ENCODE measurements around the gene PRPF38B. TPM values are rescaled to one million over a fixed set of nuclear protein-coding genes. Genes with fewer than 3 reads are reported as not detected.
A peak's percentile ranks its signal among the peaks of the same experiment; 100 is the strongest.

The PRPF38B gene
- total and polyA plus RNA-seq, 9 of the 15 experiments (the other 6 are each of a cell fraction or from before 2014, with no cell fraction given), result 25.3 to 85.5 (median 66.4) TPM

DNA sequence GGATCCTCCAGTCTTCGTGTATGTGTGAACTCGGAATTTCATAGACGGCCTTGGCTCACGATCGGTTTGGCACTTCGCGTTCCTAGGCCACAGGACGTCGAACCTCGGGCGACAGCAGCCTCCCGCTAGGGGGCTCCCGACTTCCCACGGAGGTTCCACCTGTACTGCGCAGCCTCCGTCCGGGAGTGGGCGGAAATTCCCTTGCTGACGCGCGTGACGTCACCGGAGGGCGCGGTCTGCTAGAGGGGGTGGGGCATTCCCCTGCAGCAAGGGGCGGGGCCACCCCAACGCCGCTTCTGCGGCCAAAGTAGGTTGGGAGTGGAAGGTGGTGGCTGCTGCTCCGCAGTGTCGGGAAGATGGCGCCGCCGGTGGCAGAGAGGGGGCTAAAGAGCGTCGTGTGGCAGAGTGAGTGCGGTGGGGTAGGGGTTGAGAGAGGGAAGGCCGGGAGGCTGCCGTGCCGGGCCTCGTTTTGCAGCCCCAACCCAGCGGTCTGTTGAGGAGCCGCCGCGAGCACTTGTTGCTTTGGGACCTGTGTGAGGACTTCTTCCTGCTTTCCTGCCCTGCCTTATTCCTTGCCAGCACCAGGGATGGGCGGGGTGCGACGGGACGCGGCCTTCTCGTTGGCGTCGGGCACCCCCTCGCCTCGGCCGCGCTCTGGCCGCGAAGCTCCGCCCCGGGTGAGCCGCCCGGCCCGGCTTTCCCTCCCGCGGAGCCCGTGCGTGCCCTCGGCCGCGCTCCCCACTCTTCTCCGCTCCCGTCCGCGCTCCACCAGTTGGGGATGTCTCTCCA lies 54.5 kb downstream of the PRPF38B start, which contains the start of gene STXBP3 (continued):
- TF ChIP-seq ZNF311 (CRISPR knock-in tag; IDR thresholded peaks at IDR 0.05) (no peak; the same call in 1 of the 2 replicates), ZNF12 (CRISPR knock-in tag; IDR thresholded peaks at IDR 0.05) (peak; percentile 81; the same call in 1 of the 2 replicates), HDGF (IDR thresholded peaks at IDR 0.05) (no peak), YBX1 (IDR thresholded peaks at IDR 0.05) (no peak), RFX5 (IDR thresholded peaks at IDR 0.05; ENCODE audit: low read depth, low read length) (peak; percentile 74; the same call in 1 of the 2 replicates), ZNF133 (CRISPR knock-in tag; IDR thresholded peaks at IDR 0.05) (no peak), SMAD2 (IDR thresholded peaks at IDR 0.05; ENCODE audit: low read depth, low read length) (no peak), KAT7 (CRISPR knock-in tag; IDR thresholded peaks at IDR 0.05; ENCODE audit: borderline replicate concordance) (no peak; the same call in 1 of the 2 replicates)
- TF ChIP-seq, protein P1, sequence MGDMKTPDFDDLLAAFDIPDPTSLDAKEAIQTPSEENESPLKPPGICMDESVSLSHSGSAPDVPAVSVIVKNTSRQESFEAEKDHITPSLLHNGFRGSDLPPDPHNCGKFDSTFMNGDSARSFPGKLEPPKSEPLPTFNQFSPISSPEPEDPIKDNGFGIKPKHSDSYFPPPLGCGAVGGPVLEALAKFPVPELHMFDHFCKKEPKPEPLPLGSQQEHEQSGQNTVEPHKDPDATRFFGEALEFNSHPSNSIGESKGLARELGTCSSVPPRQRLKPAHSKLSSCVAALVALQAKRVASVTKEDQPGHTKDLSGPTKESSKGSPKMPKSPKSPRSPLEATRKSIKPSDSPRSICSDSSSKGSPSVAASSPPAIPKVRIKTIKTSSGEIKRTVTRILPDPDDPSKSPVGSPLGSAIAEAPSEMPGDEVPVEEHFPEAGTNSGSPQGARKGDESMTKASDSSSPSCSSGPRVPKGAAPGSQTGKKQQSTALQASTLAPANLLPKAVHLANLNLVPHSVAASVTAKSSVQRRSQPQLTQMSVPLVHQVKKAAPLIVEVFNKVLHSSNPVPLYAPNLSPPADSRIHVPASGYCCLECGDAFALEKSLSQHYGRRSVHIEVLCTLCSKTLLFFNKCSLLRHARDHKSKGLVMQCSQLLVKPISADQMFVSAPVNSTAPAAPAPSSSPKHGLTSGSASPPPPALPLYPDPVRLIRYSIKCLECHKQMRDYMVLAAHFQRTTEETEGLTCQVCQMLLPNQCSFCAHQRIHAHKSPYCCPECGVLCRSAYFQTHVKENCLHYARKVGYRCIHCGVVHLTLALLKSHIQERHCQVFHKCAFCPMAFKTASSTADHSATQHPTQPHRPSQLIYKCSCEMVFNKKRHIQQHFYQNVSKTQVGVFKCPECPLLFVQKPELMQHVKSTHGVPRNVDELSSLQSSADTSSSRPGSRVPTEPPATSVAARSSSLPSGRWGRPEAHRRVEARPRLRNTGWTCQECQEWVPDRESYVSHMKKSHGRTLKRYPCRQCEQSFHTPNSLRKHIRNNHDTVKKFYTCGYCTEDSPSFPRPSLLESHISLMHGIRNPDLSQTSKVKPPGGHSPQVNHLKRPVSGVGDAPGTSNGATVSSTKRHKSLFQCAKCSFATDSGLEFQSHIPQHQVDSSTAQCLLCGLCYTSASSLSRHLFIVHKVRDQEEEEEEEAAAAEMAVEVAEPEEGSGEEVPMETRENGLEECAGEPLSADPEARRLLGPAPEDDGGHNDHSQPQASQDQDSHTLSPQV (IDR thresholded peaks at IDR 0.05), result peak; percentile 90
- TF ChIP-seq, protein P2, sequence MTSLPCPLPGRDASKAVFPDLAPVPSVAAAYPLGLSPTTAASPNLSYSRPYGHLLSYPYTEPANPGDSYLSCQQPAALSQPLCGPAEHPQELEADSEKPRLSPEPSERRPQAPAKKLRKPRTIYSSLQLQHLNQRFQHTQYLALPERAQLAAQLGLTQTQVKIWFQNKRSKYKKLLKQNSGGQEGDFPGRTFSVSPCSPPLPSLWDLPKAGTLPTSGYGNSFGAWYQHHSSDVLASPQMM (CRISPR knock-in tag; IDR thresholded peaks at IDR 0.05), result no peak
- TF ChIP-seq, protein P3, sequence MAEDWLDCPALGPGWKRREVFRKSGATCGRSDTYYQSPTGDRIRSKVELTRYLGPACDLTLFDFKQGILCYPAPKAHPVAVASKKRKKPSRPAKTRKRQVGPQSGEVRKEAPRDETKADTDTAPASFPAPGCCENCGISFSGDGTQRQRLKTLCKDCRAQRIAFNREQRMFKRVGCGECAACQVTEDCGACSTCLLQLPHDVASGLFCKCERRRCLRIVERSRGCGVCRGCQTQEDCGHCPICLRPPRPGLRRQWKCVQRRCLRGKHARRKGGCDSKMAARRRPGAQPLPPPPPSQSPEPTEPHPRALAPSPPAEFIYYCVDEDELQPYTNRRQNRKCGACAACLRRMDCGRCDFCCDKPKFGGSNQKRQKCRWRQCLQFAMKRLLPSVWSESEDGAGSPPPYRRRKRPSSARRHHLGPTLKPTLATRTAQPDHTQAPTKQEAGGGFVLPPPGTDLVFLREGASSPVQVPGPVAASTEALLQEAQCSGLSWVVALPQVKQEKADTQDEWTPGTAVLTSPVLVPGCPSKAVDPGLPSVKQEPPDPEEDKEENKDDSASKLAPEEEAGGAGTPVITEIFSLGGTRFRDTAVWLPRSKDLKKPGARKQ (CRISPR knock-in tag; IDR thresholded peaks at IDR 0.05), result no peak
- TF ChIP-seq, protein P4, sequence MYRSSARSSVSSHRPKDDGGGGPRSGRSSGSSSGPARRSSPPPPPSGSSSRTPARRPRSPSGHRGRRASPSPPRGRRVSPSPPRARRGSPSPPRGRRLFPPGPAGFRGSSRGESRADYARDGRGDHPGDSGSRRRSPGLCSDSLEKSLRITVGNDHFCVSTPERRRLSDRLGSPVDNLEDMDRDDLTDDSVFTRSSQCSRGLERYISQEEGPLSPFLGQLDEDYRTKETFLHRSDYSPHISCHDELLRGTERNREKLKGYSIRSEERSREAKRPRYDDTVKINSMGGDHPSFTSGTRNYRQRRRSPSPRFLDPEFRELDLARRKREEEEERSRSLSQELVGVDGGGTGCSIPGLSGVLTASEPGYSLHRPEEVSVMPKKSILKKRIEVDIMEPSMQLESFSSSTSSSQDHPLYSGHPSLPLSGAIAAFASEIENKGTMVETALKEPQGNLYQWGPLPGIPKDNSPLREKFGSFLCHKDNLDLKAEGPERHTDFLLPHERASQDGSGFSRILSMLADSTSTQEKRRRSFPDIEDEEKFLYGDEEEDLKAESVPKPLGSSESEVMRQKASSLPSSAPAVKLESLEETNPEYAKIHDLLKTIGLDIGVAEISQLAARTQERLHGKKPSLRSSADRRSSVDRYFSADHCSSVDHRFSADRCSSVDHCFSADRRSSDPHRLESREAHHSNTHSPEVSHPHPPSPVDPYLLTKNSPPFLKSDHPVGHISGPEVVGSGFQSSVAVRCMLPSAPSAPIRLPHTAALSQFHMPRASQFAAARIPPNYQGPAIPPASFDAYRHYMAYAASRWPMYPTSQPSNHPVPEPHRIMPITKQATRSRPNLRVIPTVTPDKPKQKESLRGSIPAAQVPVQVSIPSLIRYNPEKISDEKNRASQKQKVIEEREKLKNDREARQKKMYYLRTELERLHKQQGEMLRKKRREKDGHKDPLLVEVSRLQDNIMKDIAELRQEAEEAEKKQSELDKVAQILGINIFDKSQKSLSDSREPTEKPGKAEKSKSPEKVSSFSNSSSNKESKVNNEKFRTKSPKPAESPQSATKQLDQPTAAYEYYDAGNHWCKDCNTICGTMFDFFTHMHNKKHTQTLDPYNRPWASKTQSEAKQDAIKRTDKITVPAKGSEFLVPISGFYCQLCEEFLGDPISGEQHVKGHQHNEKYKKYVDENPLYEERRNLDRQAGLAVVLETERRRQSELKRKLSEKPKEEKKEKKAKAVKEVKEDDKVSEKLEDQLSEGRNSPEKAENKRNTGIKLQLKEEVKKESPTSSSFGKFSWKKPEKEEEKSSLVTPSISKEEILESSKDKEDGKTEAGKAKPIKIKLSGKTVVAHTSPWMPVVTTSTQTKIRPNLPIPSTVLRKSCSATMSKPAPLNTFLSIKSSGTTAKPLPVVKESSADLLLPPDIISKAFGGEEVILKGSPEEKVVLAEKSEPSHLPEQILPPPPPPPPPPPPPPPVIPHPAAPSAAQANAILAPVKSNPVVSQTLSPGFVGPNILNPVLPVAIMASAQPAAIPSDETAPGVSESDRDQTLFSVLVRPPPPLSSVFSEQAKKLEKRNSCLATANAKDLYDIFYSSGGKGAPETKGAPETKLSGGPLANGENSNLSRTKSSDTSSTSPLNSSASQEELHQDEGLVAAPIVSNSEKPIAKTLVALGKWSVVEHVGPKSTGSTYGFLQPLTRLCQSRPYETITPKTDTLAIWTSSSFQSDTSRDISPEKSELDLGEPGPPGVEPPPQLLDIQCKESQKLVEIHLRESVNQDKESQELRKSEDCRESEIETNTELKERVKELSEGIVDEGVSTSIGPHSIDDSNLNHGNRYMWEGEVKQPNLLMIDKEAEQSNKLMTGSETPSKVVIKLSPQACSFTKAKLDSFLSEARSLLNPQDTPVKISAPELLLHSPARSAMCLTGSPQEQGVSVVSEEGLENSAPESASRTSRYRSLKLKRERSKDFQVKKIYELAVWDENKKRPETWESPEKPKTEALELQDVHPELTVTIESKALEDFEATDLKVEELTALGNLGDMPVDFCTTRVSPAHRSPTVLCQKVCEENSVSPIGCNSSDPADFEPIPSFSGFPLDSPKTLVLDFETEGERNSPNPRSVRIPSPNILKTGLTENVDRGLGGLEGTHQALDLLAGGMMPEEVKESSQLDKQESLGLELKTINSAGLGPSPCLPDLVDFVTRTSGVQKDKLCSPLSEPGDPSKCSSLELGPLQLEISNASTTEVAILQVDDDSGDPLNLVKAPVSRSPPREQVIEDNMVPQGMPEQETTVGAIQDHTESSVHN (IDR thresholded peaks at IDR 0.05; ENCODE audit: borderline replicate concordance in 1 of 2, low read depth in 1 of 2), result no peak

Measured in K562 (cell line).